ENCODE data around the gene DNPEP.

The DNPEP gene

GRCh38 chr2:219417374-219417773, 29.7 kb upstream of the DNPEP start:
- peaks cover 2% of the 10 kb centered on the region for H3K9me3 Mint-ChIP-seq
- no peak for TF ChIP-seq CTCF (IDR thresholded peaks at IDR 0.05; ENCODE audit: unreplicated experiment in 3 of 3)
- H3K36me3 Mint-ChIP-seq (ENCODE audit: low read depth): no peaks in the 10 kb centered on the region
- no peaks in the 10 kb centered on the region for H3K27me3 Mint-ChIP-seq (ENCODE audit: low read depth)
- H3K4me1 Mint-ChIP-seq: peaks cover 59% of the 10 kb centered on the region
- H3K4me3 Mint-ChIP-seq: peak overlapping the region in 2 of 3 experiments; percentile 53 to 77
- peak overlapping the region; percentile 81 to 94 (median 90) for H3K27ac Mint-ChIP-seq

- H3K27ac Mint-ChIP-seq: peak overlapping the region; percentile 81 to 94 (median 90)
- no peaks in the 10 kb centered on the region for H3K36me3 Mint-ChIP-seq (ENCODE audit: low read depth)
- no peaks in the 10 kb centered on the region for H3K27me3 Mint-ChIP-seq (ENCODE audit: low read depth)
- peaks cover 56% of the 10 kb centered on the region for H3K4me1 Mint-ChIP-seq
- peaks cover 4% of the 10 kb centered on the region for H3K9me3 Mint-ChIP-seq
- no peak for TF ChIP-seq CTCF (IDR thresholded peaks at IDR 0.05; ENCODE audit: unreplicated experiment in 3 of 3)
- peak overlapping the region in 2 of 3 experiments; percentile 34 to 45 for H3K4me3 Mint-ChIP-seq
Observed at GRCh38 chr2:219416938-219417337, 29.2 kb upstream of the DNPEP start.

GRCh38 chr2:219416235-219416602, 28.5 kb upstream of the DNPEP start:
- Mint-ChIP-seq H3K36me3 (ENCODE audit: low read depth) (no peaks in the 10 kb centered on the region), H3K9me3 (peaks cover 6% of the 10 kb centered on the region), H3K4me3 (peak overlapping the region in 1 of 3 experiments; percentile 45), H3K27ac (peak overlapping the region; percentile 81 to 94 (median 90)), H3K27me3 (ENCODE audit: low read depth) (no peaks in the 10 kb centered on the region), H3K4me1 (peaks cover 52% of the 10 kb centered on the region)
- TF ChIP-seq CTCF (IDR thresholded peaks at IDR 0.05; ENCODE audit: unreplicated experiment in 3 of 3): no peak

- peaks cover 46% of the 10 kb centered on the region for H3K4me1 Mint-ChIP-seq
- peaks cover 6% of the 10 kb centered on the region for H3K9me3 Mint-ChIP-seq
- TF ChIP-seq CTCF (IDR thresholded peaks at IDR 0.05; ENCODE audit: unreplicated experiment in 3 of 3): no peak
- no peaks in the 10 kb centered on the region for H3K27me3 Mint-ChIP-seq (ENCODE audit: low read depth)
- peak overlapping the region in 1 of 3 experiments; percentile 45 for H3K4me3 Mint-ChIP-seq
- no peaks in the 10 kb centered on the region for H3K36me3 Mint-ChIP-seq (ENCODE audit: low read depth)
- H3K27ac Mint-ChIP-seq: peak overlapping the region; percentile 81 to 94 (median 90)
Observed at GRCh38 chr2:219415580-219416234, 28.0 kb upstream of the DNPEP start.

- Mint-ChIP-seq H3K9me3 (peaks cover 6% of the 10 kb centered on the region), H3K27me3 (ENCODE audit: low read depth) (no peaks in the 10 kb centered on the region), H3K36me3 (ENCODE audit: low read depth) (no peaks in the 10 kb centered on the region), H3K4me1 (peaks cover 42% of the 10 kb centered on the region), H3K27ac (peak overlapping the region in 2 of 3 experiments; percentile 18 to 90), H3K4me3 (no peak overlapping the region)
- TF ChIP-seq CTCF (IDR thresholded peaks at IDR 0.05; ENCODE audit: unreplicated experiment in 3 of 3): no peak
Observed at GRCh38 chr2:219414857-219415256, 27.1 kb upstream of the DNPEP start.

GRCh38 chr2:219410390-219410789, 22.7 kb upstream of the DNPEP start:
- Mint-ChIP-seq H3K9me3 (peaks cover 6% of the 10 kb centered on the region), H3K4me3 (no peak overlapping the region), H3K4me1 (peaks cover 49% of the 10 kb centered on the region), H3K36me3 (ENCODE audit: low read depth) (no peaks in the 10 kb centered on the region), H3K27ac (peak overlapping the region in 2 of 3 experiments; percentile 63 to 96), H3K27me3 (ENCODE audit: low read depth) (peaks cover 7% of the 10 kb centered on the region)
- TF ChIP-seq CTCF (IDR thresholded peaks at IDR 0.05; ENCODE audit: unreplicated experiment in 3 of 3): no peak
